Measurements from ENCODE around the gene GNAQ. TPM values are rescaled to one million over a fixed set of nuclear protein-coding genes. Genes with fewer than 3 reads are reported as not detected.
A peak's percentile ranks its signal among the peaks of the same experiment; 100 is the strongest.

GNAQ gene
- total and polyA plus RNA-seq, 2 experiments from 2014 or later = 21.1 to 43.1 TPM

GRCh38 chr9:77968506-77968905 is 63.1 kb downstream of the GNAQ start:
- Mint-ChIP-seq H3K27ac (no peak overlapping the region), H3K4me1 (peaks cover 48% of the 10 kb centered on the region), H3K9me3 (no peaks in the 10 kb centered on the region), H3K27me3 (ENCODE audit: insufficient read depth, low read depth, poor library complexity) (peaks cover 9% of the 10 kb centered on the region), H3K36me3 (ENCODE audit: low read depth) (peaks cover 3% of the 10 kb centered on the region; the same call in 1 of the 3 replicates), H3K4me3 (no peak overlapping the region)
- no peak overlapping the region for H3K4me3 ChIP-seq
- peaks cover 100% of the 10 kb centered on the region for H3K79me2 ChIP-seq (replicated peaks; ENCODE audit: insufficient read depth)
- H3K4me1 ChIP-seq (ENCODE audit: insufficient read depth) = peaks cover 20% of the 10 kb centered on the region
- H4K20me1 ChIP-seq (replicated peaks; ENCODE audit: insufficient read depth) = no peaks in the 10 kb centered on the region
- H3K36me3 ChIP-seq (ENCODE audit: insufficient read depth) = no peaks in the 10 kb centered on the region
- no peak overlapping the region for H2AFZ ChIP-seq
- no peaks in the 10 kb centered on the region for H3K27me3 ChIP-seq (ENCODE audit: insufficient read depth)
- no peaks in the 10 kb centered on the region for H3F3A ChIP-seq (replicated peaks; ENCODE audit: low read depth)
- no peak overlapping the region for H3K27ac ChIP-seq (ENCODE audit: low read depth)
- DNase-seq (ENCODE audit: low spot score) = no peak
- TF ChIP-seq REST (IDR thresholded peaks at IDR 0.05; ENCODE audit: unreplicated experiment) (no peak), EZH2phosphoT487 (IDR thresholded peaks at IDR 0.05; ENCODE audit: unreplicated experiment) (no peak), CREB1 (CRISPR knock-in tag; IDR thresholded peaks at IDR 0.05; ENCODE audit: low read depth) (no peak), ZNF462 (CRISPR knock-in tag; IDR thresholded peaks at IDR 0.05) (no peak), ZNF331 (CRISPR knock-in tag; IDR thresholded peaks at IDR 0.05; ENCODE audit: low read depth) (no peak), CTCF (conservative IDR thresholded peaks at IDR 0.05; ENCODE audit: low read depth in 2 of 2) (no peak), STAT1 (IDR thresholded peaks at IDR 0.05; ENCODE audit: unreplicated experiment) (no peak), JUNB (IDR thresholded peaks at IDR 0.05; ENCODE audit: unreplicated experiment) (no peak), POLR2AphosphoS5 (IDR thresholded peaks at IDR 0.05; ENCODE audit: low read depth) (no peak), ZNF114 (CRISPR knock-in tag; IDR thresholded peaks at IDR 0.05) (no peak), NANOG (IDR thresholded peaks at IDR 0.05; ENCODE audit: borderline replicate concordance) (no peak), EZH2 (IDR thresholded peaks at IDR 0.05; ENCODE audit: low read depth, unreplicated experiment) (no peak), ETS1 (IDR thresholded peaks at IDR 0.05) (no peak)
- H3K4me2 ChIP-seq = peak overlapping the region; percentile 39; the same call in 1 of the 2 replicates
- no peaks in the 10 kb centered on the region for H3K9me2 ChIP-seq (ENCODE audit: insufficient read depth)
- no peak for ATAC-seq
